ENCODE data around the gene URI1. TPM values are rescaled to one million over a fixed set of nuclear protein-coding genes. Genes with fewer than 3 reads are reported as not detected.
A peak's percentile ranks its signal among the peaks of the same experiment; 100 is the strongest.
"Not testable (repeated sequence)": the region's sequence is repeated elsewhere in the genome, so short reads cannot be mapped to it uniquely, and the experiment has no call there.

URI1 gene
- total RNA-seq, 1 donor from 2014 or later = 37.3 TPM

DNA sequence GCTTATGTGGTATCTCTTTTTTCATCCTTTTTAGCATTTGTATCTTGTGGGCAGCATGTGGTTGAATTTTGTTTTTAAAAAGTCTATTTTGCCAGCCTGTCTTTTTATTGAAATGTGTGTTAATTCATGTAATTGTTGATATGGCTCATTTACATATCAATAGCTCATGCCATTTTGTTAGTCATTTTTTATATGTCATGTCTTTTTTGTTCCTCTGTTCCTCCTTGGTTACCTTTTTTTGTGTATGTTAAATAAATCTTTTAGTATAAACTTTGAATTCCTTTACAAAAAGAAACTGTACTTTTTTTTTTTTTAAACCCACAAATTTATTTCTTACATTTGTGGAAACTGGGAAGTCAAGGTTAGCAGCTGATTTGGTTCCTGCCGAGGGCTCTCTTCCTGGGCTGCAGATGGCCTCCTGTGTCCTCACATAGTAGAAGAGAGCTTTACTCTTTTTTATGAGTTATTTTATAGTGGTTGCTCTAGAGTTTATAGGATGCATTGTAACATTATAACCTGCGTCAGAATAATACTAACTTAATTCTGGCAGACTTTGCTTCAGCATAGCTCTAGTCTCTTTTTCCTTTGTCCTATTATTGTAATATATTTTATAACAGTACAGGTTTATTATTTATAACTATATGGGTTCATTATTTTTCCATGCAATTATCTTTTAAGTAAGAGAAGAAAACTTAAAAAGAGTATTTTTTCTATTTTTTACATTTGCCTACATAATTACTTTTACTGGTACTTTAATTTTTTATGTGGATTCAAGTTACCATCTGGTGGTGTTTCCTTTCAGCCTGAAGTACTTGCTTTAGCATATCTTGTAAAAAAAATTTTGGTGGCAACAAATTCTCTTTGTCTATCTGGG, 86.3 kb downstream of the URI1 start:
- no peak for DNase-seq

DNA sequence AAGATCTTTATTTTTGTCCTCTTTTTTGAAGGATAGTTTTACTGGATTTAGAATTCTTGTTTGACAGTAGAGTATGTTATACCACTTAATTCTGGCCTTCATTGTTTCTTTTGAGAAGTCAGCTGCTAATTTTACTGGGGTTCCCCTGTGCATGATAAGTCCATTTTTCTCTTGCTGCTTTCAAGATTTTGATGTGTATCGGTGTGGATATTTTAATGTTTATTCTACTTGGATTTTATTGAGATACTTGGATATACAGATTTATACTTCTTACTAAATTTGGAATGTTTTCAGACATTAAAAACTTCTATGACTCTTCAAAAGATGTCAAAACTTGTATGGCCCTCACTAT, 86.9 kb downstream of the URI1 start:
- no peak for DNase-seq

DNA sequence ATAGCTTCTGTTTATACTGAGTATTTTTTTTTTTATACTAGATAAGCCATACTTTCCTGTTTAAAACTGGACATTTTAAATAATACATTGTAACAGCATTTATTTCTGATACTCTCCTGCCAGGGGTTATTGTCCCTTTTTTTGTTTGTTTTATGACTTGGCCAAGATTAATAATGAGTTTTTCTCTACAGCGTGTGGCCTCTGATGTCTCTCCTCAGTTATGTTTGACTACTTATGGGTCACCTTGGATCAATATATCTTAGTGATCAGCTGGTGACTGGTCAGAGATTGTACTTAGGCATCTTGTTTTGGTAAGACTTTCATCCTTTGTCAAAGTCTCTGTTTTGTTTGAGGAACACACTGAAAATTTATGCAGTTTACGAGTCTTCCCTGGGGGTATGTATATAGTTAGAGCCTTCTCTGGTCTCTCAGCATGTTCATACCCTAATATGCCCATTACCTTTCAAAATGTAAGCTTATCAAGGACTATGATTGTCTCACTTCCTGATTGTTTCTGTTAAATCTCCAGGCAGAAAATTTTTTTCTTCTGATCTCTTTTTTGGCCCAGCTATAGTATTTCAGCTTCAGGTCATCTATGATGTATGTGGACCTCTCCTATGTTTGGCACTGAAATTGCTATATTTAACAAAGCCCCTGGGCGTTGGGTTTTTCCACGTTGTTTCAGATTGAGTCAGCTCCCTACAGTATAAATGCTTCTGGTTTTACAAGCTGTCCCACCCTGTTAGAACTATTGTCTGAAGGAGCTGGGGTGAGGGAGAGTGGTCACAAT, 87.9 kb downstream of the URI1 start:
- no peak for DNase-seq

DNA sequence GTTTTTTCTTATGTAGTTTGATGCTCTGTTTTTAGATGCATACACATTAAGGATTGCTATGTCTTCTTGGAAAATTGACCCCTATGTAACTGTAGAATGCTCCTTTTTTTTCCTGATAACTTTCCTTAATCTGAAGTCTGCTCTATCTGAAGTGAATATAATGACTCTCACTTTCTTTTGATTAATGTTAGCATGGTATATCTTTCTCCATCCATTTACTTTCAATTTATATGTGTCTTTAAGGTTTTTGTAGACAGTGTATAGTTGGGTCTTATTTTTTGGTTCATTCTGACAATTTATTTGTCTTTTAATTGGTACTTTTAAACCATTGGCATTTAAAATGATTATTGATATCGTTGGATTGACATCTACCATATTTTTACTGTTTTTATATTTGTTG, 92.3 kb downstream of the URI1 start:
- DNase-seq = no peak

DNA sequence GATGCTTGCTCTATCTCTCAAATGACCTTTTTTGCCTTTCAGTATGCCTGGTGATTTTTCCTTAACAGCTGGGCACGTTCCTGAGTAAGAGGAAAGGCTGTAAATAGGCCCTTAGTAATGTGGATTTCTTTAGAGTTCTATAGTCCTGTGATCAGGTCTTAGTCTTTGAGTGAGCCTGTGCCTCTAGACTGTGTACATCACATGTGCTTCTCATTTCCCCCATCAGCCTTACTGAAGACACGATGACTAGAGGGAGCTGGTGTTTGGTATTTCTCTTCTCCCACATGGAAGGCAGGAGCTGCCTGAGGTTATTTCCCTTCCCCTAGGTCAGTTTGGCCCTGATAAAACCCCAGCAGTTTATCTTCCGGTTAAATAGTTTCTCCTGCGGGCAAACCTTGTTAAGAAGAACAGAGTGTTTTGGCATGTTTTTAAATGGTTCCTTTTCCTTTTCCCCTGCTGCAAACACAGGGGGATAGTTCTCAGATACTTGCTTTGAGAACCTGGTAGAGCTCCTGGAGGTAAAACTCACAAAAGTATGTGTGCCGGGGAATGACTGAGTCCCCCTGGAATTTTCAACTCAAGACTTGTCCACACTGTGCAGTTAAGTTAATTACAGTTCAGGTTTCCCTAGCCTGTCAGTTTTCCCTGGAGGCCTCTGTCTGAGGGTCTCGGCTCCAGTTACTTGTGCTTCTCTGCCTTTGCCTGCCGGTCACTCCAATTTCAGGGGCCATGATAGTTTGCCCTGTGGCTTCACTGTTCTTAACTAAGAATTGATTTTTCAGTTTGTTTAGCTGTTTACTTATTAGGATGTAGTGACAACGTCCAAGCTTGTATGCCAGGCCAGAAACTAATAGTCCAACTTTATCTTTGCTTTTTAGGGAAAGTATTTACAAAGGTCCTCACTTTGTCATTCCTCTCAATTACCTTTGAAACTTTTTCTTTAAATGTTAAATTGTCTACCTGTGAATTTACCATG, 94.4 kb downstream of the URI1 start:
- DNase-seq = no peak

DNA sequence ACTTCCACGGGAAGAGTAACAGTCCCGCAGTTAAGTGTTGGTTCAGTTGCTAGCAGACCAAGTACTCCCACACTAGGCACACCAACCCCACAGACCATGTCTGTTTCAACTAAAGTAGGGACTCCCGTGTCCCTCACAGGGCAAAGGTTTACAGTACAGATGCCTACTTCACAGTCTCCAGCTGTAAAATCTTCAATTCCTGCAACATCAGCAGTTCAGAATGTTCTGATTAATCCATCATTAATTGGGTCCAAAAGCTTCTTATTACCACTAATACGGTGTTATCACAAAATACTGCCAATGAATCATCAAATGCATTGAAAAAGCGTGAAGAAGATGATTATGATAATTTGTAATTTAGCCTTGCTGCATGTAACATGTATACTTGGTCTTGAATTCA, 95.8 kb downstream of the URI1 start:
- DNase-seq = no peak

DNA sequence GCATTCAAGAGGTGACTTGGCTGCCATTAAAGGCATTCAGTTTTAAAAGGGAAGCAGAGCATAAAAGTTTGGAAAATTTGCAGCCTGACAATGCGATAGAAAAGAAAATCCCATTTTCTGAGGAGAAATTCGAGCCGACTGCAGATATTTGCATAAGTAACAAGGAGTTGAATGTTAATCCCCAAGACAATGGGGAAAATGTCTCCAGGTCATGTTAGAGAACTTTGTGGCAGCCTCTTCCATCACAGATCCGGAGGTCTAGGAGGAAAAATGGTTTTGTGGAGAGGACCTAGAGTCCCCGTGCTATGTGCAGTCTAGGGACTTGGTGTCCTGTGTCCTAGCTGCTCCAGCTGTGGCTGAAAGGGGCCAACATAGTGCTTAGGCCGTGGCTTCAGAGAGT, 99.9 kb downstream of the URI1 start:
- DNase-seq = not testable (repeated sequence)

DNA sequence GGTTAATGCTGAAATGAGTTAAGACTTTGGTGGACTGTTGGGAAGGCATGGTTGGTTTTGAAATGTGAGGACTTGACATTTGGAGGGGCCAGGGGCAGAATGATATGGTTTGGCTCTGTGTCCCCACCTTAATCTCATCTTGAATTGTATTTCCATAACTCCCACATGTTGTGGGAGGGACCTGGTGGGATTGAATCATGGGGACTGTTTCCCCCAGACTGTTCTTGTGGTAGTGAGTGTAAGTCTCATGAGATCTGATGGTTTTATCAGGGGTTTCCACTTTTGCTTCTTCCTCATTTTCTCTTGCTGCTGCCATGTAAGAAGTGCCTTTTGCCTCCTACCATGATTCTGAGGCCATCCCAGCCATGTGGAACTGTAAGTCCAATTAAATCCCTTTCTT, 101.0 kb downstream of the URI1 start:
- not testable (repeated sequence) for DNase-seq

DNA sequence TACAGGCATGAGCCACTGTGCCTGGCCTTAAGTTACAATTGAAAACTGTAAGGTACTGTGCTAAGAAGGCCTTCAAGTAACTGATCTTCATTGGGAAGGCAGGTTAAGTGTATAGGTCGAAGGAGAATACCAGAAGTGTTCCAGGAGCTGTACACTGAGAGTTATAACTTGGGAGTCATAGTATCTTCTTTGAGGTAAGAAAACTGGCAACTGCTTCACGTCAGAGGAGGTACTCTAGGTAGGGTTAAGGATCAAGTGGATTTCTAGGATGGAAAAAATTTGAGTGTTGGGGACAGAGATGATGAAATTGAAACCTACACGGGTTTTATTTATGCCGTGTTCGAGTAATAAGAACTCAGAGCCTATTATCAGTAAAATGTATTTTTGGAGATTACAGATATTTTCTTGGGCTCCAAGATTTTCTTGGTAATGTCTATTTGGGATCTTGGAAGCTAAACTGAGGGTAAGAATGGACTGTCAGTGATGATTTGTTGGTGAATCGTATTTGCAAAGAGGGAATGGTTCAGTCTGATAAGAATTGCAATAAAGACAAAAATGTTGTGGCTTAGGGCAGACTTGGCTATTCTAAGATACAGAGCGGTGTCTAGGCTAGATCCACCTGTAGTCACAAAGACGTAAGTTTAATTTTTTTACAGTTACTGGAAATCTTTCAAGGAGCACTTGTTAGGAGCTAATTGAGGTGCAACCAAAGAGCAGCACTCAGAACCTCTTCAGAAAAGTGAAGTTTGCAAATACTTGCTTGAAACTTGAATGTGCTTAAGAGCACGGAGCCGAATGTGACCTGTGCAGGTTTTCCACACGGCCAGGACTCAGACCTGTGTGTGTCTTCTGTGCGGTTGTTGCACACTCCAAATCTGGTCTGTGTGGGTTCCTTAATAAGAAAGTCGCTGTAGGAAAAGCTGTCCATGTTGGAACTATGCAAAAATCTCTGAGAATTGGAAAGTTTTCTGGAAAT, 102.5 kb downstream of the URI1 start:
- no peak for DNase-seq

DNA sequence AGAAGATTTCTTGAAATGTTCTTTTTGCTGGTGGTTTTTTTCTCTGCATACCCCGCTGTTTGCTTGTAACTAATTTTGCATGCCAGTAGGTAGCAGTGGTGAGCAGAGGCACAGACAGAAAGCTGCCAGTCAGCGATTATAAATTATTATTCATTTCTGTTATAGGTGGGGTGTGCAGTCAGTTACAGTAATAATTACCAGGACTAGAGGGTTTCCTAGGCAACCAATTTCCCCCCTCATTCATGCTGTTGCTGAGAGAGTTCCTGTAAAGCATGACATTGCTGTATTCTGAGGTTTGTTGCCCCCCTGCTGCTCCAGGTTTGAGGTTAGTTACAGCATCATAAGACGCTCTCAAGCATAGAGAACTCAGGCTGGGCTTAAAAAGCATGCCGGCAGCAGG, 104.5 kb downstream of the URI1 start:
- DNase-seq = peak; percentile 24

DNA sequence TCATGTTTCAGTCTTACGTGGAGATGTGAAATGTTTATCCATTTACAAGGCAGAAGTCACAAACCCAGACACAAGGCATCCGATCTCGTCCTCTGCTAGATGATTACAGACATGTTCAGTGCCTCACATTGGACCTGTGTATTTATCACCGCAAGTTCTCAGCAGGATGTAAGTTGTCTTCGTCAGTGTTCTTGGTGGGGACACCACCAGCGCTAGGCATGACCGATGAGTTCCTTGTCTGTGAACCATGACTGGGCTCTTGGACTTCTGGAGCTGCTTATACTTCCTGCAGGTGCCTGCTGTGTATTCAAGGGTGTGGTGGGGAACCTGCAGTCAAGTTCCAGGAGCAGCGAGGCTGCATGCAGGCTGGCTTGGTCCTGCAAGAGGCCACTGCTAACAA, 105.4 kb downstream of the URI1 start:
- no peak for DNase-seq

DNA sequence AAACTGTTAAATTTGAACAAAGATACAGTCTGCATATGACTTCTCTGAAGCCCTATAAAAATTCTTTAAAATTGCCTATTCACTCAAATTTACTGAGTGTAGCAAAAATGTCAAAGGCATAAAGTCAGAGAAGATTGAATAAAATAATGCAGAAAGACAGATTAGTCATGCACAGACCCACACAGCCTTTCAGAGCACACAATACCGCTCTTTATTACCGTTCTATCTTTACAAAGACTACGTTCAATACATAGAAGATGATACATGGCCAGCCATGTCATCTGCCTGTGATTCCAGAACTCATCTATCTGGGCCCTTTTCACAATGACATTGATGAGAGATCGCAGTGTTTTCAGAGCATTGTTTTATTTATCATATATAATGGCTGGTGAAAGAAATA, 107.2 kb downstream of the URI1 start:
- no peak for DNase-seq

DNA sequence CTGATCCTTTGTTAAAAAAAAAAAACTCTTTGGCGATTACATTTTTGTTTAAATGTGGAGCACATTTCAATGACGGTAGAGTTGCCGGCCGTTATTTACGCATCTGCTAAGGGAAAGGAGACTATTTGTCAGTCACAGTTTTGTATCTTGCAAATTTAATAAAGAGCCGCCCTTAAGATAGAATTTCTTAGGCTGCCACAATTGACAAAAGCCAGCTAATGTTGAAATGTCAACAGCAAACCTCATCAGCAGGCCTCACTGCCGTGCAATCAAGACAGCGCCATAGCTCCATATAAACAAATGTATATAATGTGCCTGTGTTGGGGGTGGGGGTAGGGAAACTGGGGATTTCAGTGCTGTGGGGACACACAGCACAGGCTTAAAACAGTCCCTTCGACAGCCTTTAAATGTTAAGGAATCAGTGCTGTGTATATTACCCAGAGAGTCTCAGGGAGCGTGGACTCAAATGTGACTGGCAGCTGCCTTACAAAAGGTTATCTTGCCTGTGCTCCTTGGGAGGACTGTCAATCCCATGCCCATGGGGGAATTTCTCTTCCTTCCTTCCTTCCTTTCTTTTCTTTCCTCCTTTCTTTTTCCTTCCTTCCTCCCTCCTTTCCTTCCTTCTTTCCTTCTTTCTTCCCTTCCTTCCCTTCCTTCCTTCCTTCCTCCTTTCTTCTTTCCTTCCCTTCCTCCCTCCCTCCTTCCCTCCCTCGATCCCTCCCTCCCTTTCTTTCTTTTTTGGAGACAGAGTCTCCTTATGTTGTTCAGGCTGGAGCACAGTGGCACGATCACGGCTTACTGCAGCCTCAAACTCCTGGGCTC, 108.0 kb downstream of the URI1 start:
- no peak for DNase-seq

DNA sequence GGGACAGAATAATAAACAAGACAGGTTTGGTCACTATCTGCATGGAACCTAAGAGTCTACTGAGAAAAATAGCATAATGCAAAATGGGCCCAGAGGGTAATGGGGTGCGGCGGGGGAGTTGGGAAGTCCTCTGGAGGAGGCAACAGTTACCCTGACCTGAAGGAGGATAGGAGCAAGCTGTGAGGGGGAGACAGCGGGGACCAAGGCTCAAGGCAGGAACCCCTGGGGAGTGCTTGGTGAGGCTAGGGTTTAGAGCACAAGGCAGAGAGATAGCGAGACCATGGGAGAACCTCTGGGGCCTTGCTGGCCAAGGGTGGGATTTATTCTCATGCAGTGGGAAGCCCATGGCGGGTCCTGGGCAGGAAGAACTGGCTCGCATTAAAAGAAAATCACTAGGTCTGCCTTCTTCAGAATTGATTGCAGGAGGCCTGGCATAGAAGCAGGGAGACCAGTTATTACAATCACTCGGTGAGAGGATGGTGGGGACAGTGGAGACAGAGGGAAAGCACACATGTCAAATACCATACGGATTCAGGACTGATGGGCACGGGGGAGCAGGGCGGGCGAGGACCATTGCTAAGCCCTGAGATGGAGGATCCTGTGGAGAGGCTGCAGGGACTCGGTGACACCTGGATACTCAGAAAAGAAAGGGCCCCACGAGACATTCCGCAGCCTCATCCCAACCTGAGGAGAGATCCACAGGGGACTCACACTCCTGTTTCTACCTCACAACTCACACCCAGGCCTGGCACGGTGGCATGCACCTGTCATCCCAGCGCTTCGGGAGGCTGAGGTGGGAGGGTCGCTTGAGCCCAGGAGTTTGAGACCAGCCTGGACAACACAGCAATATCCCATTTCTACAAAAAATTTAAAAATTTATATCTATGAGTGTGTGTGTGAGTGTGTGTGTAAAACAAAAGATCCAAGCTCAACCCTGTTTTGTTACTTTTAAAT, 110.4 kb downstream of the URI1 start:
- DNase-seq = no peak

DNA sequence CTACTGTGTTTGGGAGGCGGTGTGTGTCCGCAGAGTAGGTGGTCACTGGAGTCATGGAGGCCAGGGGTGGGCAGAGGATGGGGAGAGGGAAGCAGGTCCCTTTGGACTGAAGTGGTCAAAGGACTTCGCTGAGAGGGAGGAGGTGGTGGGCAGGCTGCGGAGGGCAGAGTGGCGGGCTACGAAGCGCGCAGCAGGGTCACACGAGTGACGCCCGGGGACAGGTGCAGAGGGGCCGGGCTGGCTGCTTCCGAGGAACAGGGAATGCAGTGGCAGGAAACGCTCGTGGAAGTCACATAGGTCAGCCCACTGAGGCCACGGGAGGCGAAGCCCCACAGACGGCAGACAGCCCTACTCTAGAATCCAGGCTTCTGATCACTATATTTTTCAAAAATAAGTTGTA, 111.5 kb downstream of the URI1 start:
- no peak for DNase-seq

DNA sequence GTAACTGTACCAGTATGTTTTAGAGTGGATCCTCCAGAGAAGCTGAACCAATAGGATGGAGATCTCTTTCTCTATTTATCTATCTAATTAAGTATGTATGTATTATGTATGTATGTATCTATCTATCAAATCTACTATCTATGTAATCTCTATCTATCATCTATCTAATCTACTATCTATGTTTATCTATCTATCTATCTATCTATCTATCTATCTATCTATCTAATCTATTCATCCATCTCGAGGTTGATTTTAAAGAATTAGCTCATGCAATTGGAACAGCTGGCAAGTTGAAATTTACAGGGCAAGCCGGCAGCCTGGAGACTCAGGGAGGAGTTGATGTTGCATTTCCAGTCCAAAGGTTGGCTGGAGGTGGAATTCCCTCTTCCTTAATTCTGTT, 112.2 kb downstream of the URI1 start:
- DNase-seq = no peak

DNA sequence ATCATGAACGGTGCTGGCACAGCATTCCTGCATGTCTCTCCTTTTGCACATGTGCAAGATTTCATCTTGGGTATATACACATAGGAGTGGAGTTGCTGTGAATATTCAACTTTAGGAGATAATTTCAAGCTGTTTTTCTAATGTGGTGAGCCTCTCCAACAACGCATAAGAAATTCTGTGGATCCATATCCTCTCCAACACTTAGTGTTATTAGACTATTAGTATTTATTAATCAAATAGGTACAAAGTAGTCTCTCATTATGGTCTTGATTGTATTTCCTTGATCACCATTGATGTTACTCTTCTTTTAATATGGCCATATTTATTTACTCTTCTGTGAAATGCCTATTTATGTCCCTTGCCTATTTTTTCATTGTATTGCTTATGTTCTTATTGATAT, 114.5 kb downstream of the URI1 start:
- DNase-seq = no peak

DNA sequence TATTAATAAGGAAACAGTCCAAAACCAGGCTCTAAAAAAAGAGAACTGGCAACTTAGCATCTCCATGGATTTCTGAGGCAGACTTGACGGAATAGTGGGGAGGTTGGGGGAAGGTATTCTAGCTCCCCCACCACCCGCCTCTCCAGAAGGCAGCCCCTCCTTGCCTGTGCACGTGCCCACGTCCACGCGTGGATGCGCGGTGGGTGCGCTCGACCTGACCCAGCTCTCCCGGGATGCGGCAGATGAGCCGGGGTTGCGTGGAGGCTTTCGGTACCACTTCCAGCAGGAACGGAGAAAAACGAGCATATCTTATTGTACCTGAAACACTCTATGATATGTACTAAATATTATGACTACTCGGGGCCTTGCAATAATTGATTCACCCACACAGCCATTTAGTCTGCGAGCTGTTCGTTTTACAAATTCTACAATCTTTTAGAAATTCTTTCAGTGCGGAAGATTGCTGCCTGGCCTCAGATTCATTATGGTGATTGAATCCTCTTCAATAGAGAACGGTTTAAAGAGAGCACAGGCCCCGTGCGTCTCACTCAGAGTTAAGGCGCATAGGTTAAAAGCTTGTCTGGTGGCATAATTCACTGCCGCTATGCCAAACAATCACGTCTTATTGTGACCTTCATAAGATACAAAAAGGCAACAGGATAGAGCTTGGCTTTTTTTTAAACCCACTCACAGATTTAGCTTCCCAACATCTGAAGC, 117.9 kb downstream of the URI1 start:
- no peak for DNase-seq
